GM20000 (cell line): ENCODE results near the gene KRTAP3-1.
"Not testable (repeated sequence)": the region's sequence is repeated elsewhere in the genome, so short reads cannot be mapped to it uniquely, and the experiment has no call there.

Experiments used
- DNase-seq: peaks from one replicate; pipeline ENCODE4 v3.0.0; 2012; ENCODE audit warnings: low spot score
- TF ChIP-seq, protein P1 (sequence below): IDR thresholded peaks from 2 replicates; pipeline ENCODE4 v1.5.1; 2012; ENCODE audit warnings: mild to moderate bottlenecking, control low read depth; ENCODE audit errors: extremely low read depth, missing control alignments

Gene KRTAP3-1

DNA sequence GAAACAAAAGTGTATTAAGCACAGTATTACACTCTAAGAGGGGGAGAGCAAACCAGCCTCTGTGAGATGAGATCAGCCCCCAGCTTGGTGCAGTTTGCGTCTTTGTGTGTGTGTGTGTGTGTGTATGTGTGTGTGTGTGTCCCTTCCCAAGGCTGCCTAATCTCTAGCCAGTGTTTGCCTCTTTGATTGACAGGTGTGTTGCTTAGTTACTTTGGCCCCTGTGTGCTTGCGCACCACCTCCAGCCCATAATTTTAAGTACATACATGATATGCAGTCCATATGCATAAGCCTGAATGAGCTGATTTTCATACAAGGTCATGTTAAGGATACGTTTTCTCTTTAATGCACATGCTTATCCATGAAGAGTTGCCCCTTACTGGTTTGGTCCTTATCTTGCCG is 7.1 kb downstream of the KRTAP3-1 start:
- no peak for DNase-seq
- TF ChIP-seq, protein P1, sequence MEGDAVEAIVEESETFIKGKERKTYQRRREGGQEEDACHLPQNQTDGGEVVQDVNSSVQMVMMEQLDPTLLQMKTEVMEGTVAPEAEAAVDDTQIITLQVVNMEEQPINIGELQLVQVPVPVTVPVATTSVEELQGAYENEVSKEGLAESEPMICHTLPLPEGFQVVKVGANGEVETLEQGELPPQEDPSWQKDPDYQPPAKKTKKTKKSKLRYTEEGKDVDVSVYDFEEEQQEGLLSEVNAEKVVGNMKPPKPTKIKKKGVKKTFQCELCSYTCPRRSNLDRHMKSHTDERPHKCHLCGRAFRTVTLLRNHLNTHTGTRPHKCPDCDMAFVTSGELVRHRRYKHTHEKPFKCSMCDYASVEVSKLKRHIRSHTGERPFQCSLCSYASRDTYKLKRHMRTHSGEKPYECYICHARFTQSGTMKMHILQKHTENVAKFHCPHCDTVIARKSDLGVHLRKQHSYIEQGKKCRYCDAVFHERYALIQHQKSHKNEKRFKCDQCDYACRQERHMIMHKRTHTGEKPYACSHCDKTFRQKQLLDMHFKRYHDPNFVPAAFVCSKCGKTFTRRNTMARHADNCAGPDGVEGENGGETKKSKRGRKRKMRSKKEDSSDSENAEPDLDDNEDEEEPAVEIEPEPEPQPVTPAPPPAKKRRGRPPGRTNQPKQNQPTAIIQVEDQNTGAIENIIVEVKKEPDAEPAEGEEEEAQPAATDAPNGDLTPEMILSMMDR = no peak

DNA sequence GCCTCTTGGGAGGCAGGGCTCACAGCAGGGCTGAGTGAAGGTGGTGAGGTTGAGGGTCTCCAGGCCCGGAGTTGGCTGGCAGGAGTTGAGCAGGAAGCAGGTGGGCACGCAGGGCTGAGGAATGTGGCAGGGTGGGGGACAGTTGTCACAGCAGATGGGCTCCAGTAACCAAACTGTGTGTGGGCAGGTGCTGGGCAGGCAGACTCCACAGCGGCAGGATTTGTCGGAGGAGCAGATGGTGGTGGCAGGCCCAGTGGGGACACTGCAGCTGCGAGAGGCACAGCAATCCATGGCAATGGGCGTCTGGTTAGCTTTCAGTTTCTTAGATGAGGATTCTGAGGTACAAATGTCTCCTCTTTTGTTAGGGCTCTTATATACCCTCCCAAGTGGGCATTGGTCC is 9.4 kb downstream of the KRTAP3-1 start, which contains the start of gene KRTAP3-2:
KRTAP3-2 (minus strand) TSS at position 344 of the 400 bp plus-strand sequence; CDS start at position 291, 53 bp downstream.
- DNase-seq = not testable (repeated sequence)

DNA sequence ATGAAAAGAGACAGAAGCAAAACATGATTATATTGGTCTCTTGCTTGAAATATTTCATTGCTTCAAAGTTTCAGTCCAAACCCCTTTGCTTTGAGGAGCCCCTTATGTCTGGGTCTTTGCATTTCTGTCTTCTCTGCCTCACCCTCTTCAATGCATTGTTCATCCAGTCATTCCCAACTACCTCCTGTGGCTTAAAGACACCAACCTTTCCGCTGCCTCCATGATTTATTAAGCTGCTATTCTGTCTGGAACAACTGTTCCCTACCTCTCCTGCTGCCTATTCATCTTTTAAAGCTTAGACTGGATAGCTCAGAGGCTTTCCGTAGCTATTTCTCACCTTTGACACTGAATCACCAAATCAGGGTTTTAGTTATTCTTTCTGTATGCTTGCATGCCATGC is 11.6 kb downstream of the KRTAP3-1 start:
- TF ChIP-seq, protein P1 = no peak
- no peak for DNase-seq

DNA sequence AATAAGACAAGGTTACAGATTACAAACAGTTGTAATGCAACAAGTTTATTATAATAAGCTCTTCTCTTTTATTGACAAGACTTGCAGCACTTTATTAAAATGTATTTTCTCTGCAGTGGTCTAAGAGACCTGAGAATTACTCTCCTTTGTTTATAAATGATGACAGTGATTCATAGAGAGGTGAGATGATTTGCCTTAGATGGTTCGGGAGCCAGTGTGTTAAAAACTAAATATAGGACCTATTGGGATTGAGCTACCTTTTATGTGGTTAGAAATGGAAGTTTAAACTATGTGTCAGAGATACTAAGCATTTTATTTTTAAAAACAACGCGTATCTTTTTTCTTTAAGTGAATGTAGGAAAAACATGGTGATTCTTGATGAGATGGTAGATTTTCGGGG is 12.1 kb downstream of the KRTAP3-1 start:
- DNase-seq = no peak
- TF ChIP-seq, protein P1 = no peak

DNA sequence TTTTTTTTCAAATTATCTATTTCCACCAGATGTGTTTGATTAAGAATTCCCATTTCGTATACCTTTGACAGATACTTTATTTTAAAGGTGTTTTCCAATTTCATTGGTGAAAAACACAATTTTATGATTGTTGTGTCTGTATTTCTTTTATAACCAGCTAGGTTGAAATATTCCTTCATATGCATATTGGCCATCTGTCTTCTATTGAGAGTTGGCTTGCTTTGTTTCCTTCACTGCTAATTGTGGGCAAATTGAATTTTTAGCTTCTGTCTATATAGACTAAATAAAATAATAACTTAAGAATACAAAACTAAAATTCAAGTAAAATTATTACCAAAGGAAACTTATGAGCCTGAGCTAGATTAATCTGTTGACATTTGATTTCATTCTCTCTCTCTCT is 13.8 kb downstream of the KRTAP3-1 start:
- TF ChIP-seq, protein P1 = no peak
- DNase-seq = no peak

DNA sequence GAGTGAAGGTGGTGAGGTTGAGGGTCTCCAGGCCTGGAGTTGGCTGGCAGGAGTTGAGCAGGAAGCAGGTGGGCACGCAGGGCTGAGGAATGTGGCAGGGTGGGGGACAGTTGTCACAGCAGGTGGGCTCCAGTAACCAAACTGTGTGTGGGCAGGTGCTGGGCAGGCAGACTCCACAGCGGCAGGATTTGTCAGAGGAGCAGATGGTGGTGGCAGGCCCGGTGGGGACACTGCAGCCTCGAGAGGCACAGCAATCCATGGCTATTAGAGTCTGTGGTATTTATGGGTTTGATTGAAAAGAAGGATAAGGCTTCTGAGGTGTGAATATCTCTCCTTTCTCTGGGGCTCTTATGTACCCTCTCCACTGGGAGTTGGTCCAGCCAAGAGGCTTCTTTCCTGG is 15.1 kb downstream of the KRTAP3-1 start, which contains the start of gene KRTAP3-3:
KRTAP3-3 (minus strand) TSS at position 326 of the 400 bp plus-strand sequence; CDS start at position 259, 67 bp downstream.
- DNase-seq = no peak
- TF ChIP-seq, protein P1 = no peak

DNA sequence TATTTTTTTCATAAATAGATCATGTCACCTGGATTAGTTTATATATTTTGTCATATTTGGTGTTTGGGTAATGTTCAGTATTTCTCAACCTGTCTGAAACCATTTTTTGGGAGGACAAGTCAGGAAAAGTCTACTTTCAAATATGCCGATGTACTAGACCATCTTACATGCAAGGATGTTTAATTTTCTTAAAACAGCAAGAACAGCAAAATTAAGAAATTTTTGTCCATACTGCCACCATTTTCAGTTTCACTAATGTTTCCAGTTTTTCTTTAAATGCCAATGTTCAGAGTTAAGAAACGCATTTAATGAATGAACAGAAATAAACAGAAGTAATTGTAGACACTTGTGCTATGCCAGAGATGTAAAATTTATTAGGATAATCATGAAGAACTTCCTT is 15.8 kb downstream of the KRTAP3-1 start:
- DNase-seq = no peak
- TF ChIP-seq, protein P1 = no peak

DNA sequence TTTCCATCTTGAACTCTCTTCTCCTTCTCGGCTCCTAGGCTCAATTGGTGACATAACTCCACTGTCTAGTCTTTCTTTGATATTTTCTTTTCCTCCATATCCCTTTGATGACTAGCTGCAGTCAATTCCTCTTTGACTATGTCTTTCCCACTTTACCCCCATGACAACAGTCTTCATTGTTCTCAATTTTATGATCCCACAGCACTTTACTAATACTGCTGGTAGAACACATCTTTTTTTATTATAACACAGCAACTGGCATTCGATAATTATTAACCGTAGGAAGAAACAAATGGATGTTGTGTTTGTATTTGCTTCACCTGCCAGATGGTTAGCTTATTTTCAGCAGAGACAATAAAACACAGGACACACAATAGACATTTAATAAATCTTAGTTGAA is 16.3 kb downstream of the KRTAP3-1 start:
- TF ChIP-seq, protein P1 = no peak
- no peak for DNase-seq
